NK-92 (cell line): ENCODE measurements around the gene TSPEAR.
"Not testable (repeated sequence)": the region's sequence is repeated elsewhere in the genome, so short reads cannot be mapped to it uniquely, and the experiment has no call there.

Experiments
- DNase-seq: peaks from one replicate; lab custom pipeline; 2025; ENCODE audit not compliant: unreplicated experiment; lab: John Stamatoyannopoulos, UW

TSPEAR gene

DNA sequence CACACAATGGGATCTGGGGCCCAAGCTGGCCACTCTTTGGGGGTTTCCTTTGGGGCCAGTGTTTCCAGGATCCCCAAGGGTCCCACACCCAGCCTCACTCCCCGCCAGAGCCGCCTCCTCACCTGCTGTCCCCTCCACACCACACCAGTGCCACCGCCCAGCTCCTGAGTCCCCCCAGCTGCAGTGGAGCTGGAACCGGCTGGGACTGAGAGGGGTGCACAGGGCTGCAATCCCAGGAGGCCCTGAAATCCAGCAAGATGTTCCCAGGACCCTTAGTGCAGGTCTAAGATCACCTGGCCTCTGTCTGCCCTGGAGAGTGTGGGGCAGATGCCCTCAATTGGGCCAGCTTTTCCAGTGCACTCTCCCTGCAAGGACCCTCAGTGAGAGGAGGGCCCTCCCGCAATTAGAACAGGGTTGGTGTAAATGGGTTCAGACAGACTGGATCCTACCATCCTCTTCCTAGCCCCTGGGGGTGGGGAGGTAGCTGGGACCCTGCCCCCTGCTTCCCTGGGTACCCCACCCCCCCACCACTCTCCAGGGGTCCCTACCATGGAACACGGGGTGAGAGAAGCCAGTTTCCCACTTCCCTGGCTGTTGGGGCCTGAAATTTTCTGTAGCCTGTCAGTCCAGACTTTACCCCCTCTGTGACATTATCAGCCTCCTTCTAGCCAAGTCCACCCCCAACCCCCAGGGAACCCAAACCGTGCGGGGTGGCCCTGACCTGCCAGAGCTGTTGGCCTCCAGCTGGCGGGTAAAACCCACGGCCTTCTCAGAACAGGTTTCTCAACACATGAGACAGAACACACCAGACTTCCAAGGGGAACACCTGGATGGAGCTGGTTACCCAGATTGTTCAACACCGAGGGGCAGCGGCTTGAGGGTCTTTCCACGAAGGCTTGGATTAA, 7.4 kb downstream of the TSPEAR start:
- DNase-seq, result no peak

DNA sequence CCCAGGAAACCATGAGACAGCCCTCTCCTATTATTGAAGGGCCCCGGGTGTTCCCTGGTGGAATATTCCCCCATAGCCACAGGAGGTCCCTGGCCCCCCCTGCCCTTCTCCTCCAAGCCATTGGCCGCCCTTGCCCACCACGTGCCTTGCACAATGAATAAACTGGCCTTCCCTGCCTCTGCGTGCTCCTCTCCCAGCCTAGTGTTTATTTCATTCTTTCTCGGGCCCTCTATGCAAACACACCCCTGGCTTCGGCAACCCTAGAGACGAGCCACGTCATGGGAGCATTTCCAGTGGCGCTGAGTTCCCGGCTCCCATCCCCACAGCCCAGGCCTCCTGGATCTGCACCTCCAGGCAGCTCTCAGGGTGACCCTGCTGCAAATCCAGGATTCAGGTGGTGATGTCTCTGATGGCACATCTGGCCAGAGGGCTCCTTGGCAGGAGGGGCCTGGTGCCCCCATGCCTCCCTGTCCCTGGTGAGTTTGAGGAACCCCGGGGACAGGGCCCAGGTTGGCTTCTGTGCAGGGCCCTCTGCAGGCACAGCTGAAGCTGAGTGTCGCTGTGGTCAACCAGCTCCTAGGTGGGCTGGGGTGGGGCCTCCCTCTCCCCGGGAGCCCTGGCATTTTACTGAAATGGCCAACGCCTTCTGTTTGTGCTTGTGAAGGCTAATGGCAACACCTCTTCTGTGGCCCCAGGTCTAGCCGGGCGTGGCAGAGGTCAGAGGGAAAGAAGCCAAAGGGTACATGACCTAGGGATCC, 8.2 kb downstream of the TSPEAR start:
- DNase-seq, result no peak

DNA sequence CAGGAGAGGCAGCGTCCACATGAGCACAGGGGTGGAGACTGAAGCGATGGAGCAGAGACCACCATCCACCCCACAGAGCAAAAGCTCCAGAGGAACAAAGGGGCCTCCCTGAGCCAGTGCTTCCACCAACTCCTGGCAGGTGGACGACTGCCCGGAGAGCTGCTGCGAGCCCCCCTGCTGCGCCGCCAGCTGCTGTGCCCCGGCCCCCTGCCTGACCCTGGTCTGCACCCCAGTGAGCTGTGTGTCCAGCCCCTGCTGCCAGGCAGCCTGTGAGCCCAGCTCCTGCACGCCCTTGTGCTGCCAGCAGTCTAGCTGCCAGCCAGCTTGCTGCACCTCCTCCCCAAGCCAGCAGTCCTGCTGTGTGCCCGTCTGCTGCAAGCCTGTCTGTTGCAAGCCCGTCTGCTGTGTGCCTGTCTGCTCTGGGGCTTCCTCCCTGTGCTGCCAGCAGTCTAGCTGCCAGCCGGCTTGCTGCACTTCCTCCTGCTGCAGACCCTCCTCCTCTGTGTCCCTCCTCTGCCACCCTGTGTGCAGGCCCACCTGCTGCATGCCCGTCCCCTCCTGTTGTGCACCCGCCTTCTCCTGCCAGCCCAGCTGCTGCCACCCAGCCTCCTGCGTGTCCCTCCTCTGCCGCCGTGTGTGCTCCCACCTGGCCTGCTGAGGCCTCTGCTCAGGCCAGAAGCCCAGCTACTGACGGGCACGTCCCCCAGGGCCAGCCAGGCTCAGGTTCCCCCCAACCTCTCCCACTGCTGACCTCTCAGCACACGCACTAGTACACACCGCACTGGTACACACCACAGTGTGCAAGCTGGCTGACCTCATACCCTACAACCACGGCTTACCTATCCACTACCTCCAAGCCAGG, 9.0 kb downstream of the TSPEAR start:
- no peak for DNase-seq

DNA sequence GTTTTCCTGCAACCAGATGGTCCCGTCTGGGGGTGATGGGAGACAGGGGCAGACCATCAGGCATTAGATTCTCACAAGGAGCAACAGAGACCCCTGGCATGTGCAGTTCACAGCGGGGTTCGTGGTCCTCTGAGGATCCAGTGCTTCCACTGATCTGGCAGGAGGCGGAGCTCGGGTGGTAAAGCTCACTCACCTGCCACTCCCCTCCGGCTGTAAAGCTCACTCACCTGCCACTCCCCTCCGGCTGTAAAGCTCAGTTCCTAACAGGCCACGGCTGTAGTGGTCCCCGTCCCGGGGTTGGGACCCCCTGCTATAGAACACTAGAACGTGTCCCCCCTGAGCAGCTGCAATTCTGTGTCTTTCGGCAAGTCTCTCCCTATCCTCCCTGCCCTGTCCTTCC, 9.8 kb downstream of the TSPEAR start:
- no peak for DNase-seq

DNA sequence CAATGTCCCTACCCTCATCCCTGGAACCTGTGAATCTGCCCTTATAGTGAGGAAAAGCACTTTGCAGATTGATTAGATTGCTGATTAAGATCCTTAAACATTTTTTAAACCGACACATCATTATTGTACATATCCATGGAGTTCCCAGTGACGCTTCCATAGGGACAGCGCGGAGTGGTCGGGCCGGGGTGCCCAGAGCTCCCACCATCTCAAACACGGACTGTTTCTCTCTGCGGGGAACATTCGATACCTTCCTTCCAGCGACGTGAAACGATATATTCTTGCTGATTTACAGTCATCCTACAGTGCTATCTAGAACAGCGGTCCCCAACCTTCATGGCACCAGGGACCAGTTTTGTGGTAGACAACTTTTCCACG, 10.4 kb downstream of the TSPEAR start:
- no peak for DNase-seq

DNA sequence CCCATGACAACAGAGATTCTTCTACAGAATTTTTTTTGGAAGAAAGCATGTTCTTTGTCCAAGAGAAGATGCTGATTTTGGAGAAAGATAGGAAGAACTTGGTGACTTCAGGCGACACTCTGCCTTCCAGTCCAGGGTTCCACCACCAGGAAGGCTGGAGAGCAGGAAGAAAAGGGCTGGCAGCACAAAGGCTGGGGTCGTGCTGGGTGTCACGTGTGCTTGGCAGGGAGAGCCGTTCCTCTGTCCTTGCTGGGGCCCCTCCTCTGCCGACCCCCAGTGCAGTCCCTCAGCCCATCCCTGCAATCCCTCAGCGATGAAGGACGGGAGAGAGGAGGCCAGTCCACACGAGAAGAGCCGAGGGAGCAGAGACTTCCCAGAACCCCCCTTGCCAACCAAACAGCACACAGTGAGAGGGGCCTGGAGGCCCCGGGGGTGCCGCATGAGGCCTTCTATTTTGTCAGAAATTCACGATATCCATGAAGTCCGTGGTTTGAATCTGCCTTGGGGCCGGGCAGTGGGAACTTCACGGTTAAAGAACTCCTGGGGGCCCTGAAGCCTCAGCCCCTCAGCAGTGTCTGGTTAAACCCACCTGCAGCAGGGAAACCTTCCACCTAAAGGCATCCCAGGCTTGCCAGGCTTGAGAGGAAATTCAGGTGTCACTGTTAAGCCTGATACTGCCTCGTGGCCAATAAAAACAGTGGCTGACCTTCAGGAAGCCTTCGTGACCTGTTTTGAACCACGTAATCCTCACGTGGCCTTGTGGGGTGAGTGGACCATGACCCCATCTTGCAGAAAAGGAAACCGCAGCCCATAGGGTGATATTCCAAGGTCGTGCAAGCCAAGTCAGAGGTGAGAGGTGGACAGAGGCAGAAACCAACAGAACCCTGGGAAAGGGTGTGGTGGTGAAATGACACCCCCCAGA, 11.0 kb downstream of the TSPEAR start:
- no peak for DNase-seq

DNA sequence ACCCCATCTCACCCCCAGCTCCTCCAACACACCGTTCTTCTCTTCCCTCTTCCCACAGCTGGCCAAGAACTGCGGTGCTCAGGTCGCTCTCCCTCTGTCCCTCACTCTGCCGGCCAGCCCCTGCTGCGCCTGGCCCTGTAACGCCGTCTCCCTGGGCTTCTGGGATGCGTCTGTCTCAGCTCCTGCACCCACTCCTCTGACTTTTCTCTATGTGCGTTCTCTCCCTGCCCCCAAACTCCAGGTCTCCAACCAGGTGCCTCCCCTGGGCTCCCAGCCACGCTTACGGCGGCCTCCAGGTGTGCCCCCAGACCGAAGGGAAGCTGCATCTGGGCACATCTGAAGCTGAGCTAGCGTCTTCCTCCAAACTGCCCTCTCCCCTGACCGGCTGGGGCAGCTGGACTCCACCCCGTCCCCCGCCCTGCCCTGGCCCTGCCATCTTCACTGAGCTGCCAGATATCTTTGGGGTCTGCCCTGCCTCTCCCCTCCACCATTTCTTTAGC, 11.8 kb downstream of the TSPEAR start:
- DNase-seq, result no peak

DNA sequence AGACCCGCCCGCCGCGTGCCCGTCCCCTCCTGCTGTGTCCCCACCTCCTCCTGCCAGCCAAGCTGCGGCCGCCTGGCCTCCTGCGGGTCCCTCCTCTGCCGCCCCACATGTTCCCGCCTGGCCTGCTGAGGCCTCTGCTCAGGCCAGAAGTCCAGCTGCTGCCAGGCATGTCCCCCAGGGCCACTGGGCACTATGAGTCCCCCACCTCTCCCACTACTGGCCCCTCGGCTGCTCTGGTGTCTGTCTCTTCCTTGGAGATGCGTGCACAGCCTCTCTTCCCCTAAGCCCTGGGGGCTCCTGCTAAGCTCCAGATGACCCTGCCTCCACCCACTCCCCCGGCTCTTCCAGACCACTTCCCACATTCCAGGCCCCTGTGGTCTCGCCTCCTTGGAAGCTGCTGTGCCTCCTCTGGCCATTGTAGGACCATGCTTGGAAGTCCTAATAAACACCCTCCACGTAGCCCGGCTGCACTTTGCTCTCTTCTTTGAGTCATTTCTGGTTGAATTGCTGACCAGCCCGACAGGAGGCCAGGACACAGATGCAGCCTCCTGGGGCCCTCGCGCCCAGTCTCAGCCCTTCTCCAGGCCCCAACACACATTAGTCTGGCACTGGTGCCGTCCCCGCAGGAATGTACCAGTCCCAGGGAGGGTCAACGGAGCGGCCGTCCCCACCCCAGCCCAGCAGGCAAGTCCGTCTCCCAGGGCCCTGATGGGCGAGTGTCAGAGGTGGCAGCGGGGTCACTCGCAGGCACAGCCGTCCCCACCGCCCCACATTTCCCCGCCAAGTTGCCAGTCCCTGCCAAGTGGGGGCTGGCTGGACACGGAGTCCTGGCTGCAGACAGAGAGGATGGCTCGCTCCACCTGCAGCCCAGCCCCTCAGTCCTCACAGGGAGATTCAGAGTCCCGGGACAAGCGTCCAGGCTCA, 13.3 kb downstream of the TSPEAR start:
- no peak for DNase-seq

DNA sequence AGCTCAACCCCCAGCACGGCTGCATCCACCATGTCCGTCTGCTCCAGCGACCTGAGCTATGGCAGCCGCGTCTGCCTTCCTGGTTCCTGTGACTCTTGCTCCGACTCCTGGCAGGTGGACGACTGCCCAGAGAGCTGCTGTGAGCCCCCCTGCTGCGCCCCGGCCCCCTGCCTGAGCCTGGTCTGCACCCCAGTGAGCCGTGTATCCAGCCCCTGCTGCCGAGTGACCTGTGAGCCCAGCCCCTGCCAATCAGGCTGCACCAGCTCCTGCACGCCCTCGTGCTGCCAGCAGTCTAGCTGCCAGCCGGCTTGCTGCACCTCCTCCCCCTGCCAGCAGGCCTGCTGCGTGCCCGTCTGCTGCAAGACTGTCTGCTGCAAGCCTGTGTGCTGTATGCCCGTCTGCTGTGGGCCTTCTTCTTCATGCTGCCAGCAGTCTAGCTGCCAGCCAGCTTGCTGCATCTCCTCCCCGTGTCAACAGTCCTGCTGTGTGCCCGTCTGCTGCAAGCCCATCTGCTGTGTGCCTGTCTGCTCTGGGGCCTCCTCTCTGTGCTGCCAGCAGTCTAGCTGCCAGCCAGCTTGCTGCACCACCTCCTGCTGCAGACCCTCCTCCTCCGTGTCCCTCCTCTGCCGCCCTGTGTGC, 14.1 kb downstream of the TSPEAR start, which contains the start of gene KRTAP10-12:
KRTAP10-12 (plus strand) TSS at position 1 of the 639 bp plus-strand sequence; CDS start at position 31, 30 bp downstream.
- not testable (repeated sequence) for DNase-seq

DNA sequence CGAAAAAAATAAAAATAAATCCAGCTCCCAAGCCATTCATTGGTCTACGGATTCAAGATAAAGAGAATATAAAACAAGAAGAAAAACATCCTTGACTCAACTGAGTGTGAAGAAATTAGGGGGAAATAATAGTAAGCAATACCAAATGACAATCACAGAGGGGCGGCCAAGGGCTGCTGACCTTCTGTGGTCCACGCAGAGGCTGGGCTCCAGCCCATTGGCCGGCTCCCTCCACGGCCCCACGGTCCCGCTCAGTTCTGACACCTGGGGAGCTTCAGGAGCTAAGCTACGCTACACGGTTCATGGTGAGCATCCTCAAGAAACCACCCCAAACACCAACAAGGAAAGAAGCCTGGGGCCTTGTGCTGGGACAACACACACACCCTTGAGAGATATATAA, 14.8 kb downstream of the TSPEAR start:
- no peak for DNase-seq

DNA sequence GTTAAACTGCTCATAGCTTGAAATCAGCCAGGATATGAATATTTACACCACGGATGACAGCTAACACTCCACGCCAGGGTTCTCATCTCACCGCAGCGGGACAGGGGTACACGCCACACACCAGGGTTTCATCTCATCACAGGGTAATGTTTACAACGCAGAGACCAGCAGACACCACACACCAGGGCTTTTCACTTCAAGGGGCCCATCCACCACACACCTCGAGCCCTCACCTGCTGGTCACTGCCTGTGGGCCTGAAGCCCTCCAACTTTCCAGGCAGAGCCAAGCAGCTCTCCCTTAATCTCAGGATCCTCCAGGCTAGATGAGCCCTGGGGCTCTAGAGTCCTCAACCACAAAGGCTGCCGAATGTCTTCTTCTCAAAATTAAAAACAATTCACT, 15.7 kb downstream of the TSPEAR start:
- DNase-seq, result no peak

DNA sequence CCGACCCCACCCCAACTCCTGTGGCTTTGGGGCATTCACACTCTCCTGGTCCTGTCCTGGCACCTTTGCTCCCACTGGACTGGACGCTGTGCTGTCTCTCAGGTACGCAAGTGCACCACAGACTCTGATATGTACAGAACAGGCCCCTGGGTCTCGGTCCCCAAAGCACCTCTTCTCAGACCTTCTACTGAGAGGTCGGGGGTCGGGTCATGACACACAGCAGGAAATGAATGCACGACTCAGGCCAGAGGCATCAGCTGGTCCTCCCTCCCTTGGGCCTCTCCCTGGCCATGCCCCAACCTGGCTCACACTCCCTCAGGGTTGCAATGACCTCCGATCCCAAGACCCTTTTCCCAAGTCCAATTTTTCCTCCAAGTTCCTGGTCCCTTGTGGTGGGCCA, 16.2 kb downstream of the TSPEAR start:
- DNase-seq, result no peak

DNA sequence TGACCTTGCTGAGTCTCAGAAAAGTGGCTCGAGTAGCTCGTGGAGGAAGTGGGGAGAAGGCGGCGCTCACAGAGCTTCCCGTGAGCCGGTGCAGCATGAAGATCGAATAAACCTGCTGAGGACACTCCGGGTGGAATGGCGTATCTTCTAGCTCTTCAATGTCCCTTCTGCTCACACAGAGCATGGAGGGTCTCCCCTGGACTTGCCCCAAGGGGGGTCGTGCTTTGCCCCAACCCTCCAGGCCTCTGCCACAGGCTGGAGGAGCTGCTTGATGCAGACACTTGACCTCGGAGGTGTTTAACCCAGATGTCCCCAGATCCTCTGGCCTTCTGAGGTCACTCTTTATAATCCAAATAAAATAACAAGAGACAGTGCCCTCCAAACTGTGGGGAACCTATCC, 16.6 kb downstream of the TSPEAR start:
- DNase-seq, result no peak

DNA sequence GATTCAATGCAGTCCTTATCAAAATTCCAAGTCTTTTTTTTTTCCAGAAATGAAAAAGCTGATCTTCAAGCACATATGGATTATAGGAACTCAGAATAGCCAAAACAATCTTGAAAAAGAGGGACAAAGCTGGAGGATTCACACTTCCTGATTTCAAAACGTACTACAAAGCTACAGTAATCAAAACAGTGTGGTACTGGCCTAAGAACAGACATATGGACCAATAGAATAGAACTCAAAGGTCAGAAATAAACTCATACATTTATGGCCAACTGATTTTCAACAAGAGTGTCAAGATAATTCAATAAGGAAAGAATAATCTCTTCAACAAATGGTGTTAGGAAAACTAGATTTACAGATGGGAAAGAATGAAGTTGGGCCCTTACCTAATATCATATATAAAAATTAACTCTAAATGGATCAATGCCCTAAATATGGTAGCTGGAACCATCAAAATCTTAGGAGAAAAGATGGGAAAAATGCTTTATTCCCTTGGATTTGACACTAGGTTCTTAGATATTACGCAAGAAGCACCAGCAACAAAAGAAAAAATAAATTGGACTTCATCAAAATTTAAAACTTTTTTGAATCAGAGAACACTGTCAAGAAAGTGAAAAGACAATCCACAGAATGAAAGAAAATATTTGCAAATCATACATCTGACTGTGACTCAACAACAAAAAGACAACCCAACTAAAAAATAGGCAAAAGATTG, 18.4 kb downstream of the TSPEAR start:
- no peak for DNase-seq

DNA sequence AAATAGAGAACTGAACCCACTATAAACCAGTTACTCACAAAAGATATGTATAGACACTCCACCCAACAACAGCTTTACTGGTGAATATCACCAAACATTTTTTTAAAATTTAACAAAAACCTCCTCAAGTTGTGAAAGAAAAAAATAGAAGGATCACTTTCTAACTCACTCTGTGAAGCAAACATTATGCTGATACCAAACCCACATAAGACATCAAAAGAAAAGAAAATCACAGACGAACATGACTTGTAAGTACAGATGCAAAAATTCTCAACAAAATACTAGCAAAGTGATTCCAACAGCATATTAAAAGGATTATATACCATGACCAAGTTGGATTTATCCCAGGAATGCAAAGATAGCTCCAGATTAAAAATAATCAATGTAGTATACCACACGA, 19.7 kb downstream of the TSPEAR start:
- no peak for DNase-seq

DNA sequence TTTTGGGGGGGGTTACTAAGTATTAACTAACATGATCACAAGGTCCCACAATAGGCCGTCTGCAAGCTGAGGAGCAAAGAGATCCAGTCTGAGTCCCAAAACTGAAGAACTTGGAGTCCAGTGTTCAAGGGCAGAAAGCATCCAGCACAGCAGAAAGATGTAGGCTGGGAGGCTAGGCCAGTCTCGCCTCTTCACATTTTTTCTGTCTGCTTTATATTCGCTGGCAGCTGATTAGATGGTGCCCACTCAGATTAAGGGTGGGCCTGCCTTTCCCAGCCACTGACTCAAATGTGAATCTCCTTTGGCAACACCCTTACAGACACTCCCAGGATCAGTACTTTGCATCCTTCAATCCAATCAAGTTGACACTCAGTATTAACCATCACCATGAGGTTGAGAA, 21.6 kb downstream of the TSPEAR start:
- not testable (repeated sequence) for DNase-seq

DNA sequence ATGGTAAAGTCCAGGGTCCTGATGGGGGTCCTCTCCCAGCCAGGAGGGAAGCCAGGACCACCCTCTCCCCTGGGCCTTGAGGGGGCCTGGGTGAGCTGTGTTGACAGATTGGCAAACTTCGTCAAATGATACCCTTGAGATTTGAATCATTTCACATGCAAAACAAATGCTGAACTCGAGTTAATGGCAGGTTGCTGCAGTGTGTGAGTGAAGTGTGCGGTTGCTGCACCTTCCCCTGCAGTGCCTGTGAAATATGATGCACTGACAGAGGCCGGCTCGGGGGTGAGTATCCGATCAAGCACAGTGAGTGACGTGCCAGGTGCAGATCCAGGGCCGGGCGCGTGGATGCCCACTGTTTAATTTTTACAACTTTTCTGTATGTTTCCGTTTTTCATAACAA, 23.7 kb downstream of the TSPEAR start:
- DNase-seq, result no peak
